Activated naive CD4-positive, alpha-beta T cell treated with anti-CD3 and anti-CD28 coated beads for 36 hours (primary cell): ENCODE measurements around the gene XPO4. TPM values are rescaled to one million over a fixed set of nuclear protein-coding genes. Genes with fewer than 3 reads are reported as not detected.

Experiments
- CTCF ChIA-PET: fragments of 350-600 bp; sonication (Branson Sonifier 250); formaldehyde crosslinking; loops from one replicate; lab custom pipeline; 2021; ENCODE audit warnings: antibody characterized with exemption; lab: Charles Lee
- DNase-seq: peaks from one replicate; pipeline ENCODE4 v3.0.0-alpha.2; 2020
- H3K27ac Mint-ChIP-seq: one replicate; pipeline ENCODE4 v1.8.0; 2021; ENCODE audit warnings: mild to moderate bottlenecking, mixed read lengths
- H3K27me3 Mint-ChIP-seq: one replicate; pipeline ENCODE4 v1.8.0; 2021; ENCODE audit warnings: low read depth, mixed read lengths
- H3K36me3 Mint-ChIP-seq: one replicate; pipeline ENCODE4 v1.8.0; 2021; ENCODE audit warnings: low read depth, mixed read lengths
- H3K4me1 Mint-ChIP-seq: one replicate; pipeline ENCODE4 v1.8.0; 2021; ENCODE audit warnings: low read depth, mixed read lengths
- H3K4me3 Mint-ChIP-seq: one replicate; pipeline ENCODE4 v1.8.0; 2021; ENCODE audit warnings: mild to moderate bottlenecking, moderate library complexity, mixed read lengths
- H3K9me3 Mint-ChIP-seq: one replicate; pipeline ENCODE4 v1.8.0; 2021; ENCODE audit warnings: mixed read lengths
- intact Hi-C: fragments of 100-400 bp; cut with micrococcal nuclease; formaldehyde crosslinking; loops from one replicate; pipeline ENCODE4 v1.15.1; 2023
- total RNA-seq, 2 experiments: library from RNA; stranded (reverse); gene quantifications; one replicate each; pipeline ENCODE4 v1.2.3, GENCODE V29; 2021

Gene XPO4
- total RNA-seq, 2 experiments from 2014 or later = 20.4 to 21.2 TPM

- H3K4me1 Mint-ChIP-seq = peaks cover 32% of the 10 kb centered on the region
- peaks cover 46% of the 10 kb centered on the region for H3K36me3 Mint-ChIP-seq
- H3K27me3 Mint-ChIP-seq = no peaks in the 10 kb centered on the region
- intact Hi-C loops = no loop called here
- CTCF ChIA-PET = no interaction called here
- no peaks in the 10 kb centered on the region for H3K9me3 Mint-ChIP-seq
- no peak overlapping the region for H3K27ac Mint-ChIP-seq
- no peak for DNase-seq
- no peak overlapping the region for H3K4me3 Mint-ChIP-seq
These were observed 102.7 kb downstream of the XPO4 start for GRCh38 chr13:20799726-20800416.

GRCh38 chr13:20798027-20798426 is 104.5 kb downstream of the XPO4 start:
- Mint-ChIP-seq H3K4me1 (peaks cover 26% of the 10 kb centered on the region), H3K27ac (no peak overlapping the region), H3K36me3 (peaks cover 58% of the 10 kb centered on the region), H3K4me3 (no peak overlapping the region), H3K9me3 (no peaks in the 10 kb centered on the region), H3K27me3 (no peaks in the 10 kb centered on the region)
- CTCF ChIA-PET = interaction anchor here (0.6 kb wide), 1 partner anchor 615 kb away, joined by 3 read pairs; no protein-coding TSS in a partner anchor
- DNase-seq = no peak
- intact Hi-C loops = no loop called here

GRCh38 chr13:20796791-20797508 is 105.6 kb downstream of the XPO4 start:
- Mint-ChIP-seq H3K4me3 (no peak overlapping the region), H3K27ac (no peak overlapping the region), H3K27me3 (no peaks in the 10 kb centered on the region), H3K9me3 (no peaks in the 10 kb centered on the region), H3K4me1 (peaks cover 25% of the 10 kb centered on the region), H3K36me3 (peaks cover 58% of the 10 kb centered on the region)
- intact Hi-C loops = no loop called here
- CTCF ChIA-PET = interaction anchor here (0.6 to 0.7 kb wide), 2 partner anchors 11 to 13 kb away, joined by 3 read pairs; no protein-coding TSS in a partner anchor
- no peak for DNase-seq

GRCh38 chr13:20789665-20790064 is 112.9 kb downstream of the XPO4 start:
- intact Hi-C loops = no loop called here

GRCh38 chr13:20788312-20788711 is 114.2 kb downstream of the XPO4 start:
- CTCF ChIA-PET = no interaction called here
- H3K27me3 Mint-ChIP-seq = no peaks in the 10 kb centered on the region
- no peaks in the 10 kb centered on the region for H3K9me3 Mint-ChIP-seq
- intact Hi-C loops = no loop called here
- no peak overlapping the region for H3K27ac Mint-ChIP-seq
- H3K4me1 Mint-ChIP-seq = no peaks in the 10 kb centered on the region
- DNase-seq = no peak
- peaks cover 34% of the 10 kb centered on the region for H3K36me3 Mint-ChIP-seq
- no peak overlapping the region for H3K4me3 Mint-ChIP-seq

More at GRCh38 chr13:20789665-20790064, 112.9 kb downstream of the XPO4 start:
- H3K27ac Mint-ChIP-seq = no peak overlapping the region
- no peaks in the 10 kb centered on the region for H3K27me3 Mint-ChIP-seq
- H3K9me3 Mint-ChIP-seq = no peaks in the 10 kb centered on the region
- no peaks in the 10 kb centered on the region for H3K4me1 Mint-ChIP-seq
- DNase-seq = no peak
- CTCF ChIA-PET = no interaction called here
- no peak overlapping the region for H3K4me3 Mint-ChIP-seq
- H3K36me3 Mint-ChIP-seq = peaks cover 36% of the 10 kb centered on the region

GRCh38 chr13:20787180-20787579 is 115.4 kb downstream of the XPO4 start:
- Mint-ChIP-seq H3K4me3 (no peak overlapping the region), H3K9me3 (no peaks in the 10 kb centered on the region), H3K27me3 (no peaks in the 10 kb centered on the region), H3K27ac (no peak overlapping the region), H3K36me3 (peaks cover 31% of the 10 kb centered on the region), H3K4me1 (peaks cover 8% of the 10 kb centered on the region)
- CTCF ChIA-PET = interaction anchor here (0.6 kb wide), 1 partner anchor 678 kb away, joined by 3 read pairs; no protein-coding TSS in a partner anchor
- DNase-seq = no peak
- intact Hi-C loops = no loop called here

- H3K4me3 Mint-ChIP-seq = no peak overlapping the region
- CTCF ChIA-PET = no interaction called here
- intact Hi-C loops = no loop called here
These were observed 120.3 kb downstream of the XPO4 start for GRCh38 chr13:20782116-20782708.

GRCh38 chr13:20780317-20780716 is 122.2 kb downstream of the XPO4 start:
- CTCF ChIA-PET = interaction anchor here (0.9 kb wide), 1 partner anchor 67 kb away, joined by 3 read pairs; no protein-coding TSS in a partner anchor
- Mint-ChIP-seq H3K4me3 (no peak overlapping the region), H3K4me1 (peaks cover 9% of the 10 kb centered on the region), H3K36me3 (peaks cover 21% of the 10 kb centered on the region), H3K27ac (no peak overlapping the region), H3K27me3 (no peaks in the 10 kb centered on the region), H3K9me3 (no peaks in the 10 kb centered on the region)
- DNase-seq = no peak
- intact Hi-C loops = no loop called here

More at GRCh38 chr13:20782116-20782708, 120.3 kb downstream of the XPO4 start:
- Mint-ChIP-seq H3K4me1 (peaks cover 9% of the 10 kb centered on the region), H3K36me3 (peaks cover 20% of the 10 kb centered on the region), H3K27me3 (no peaks in the 10 kb centered on the region), H3K27ac (no peak overlapping the region), H3K9me3 (no peaks in the 10 kb centered on the region)
- DNase-seq = no peak

- intact Hi-C loops = loop anchor here (10.0 kb wide), 2 partner anchors 295 to 695 kb away; no protein-coding TSS in a partner anchor
- Mint-ChIP-seq H3K4me3 (no peak overlapping the region), H3K27me3 (no peaks in the 10 kb centered on the region), H3K36me3 (peaks cover 21% of the 10 kb centered on the region), H3K9me3 (no peaks in the 10 kb centered on the region), H3K4me1 (peaks cover 15% of the 10 kb centered on the region), H3K27ac (no peak overlapping the region)
- CTCF ChIA-PET = interaction anchor here (0.6 to 1.2 kb wide), 4 partner anchors 55 to 438 kb away, joined by 3 to 4 read pairs (median 3); no protein-coding TSS in a partner anchor
- no peak for DNase-seq
These were observed 123.1 kb downstream of the XPO4 start for GRCh38 chr13:20779405-20779804.

GRCh38 chr13:20778311-20778710 is 124.2 kb downstream of the XPO4 start:
- H3K27ac Mint-ChIP-seq = no peak overlapping the region
- peaks cover 13% of the 10 kb centered on the region for H3K36me3 Mint-ChIP-seq
- H3K27me3 Mint-ChIP-seq = no peaks in the 10 kb centered on the region
- CTCF ChIA-PET = no interaction called here
- H3K4me3 Mint-ChIP-seq = no peak overlapping the region
- H3K9me3 Mint-ChIP-seq = no peaks in the 10 kb centered on the region
- DNase-seq = no peak
- intact Hi-C loops = loop anchor here (10.0 kb wide), 2 partner anchors 296 to 696 kb away; no protein-coding TSS in a partner anchor
- H3K4me1 Mint-ChIP-seq = peaks cover 18% of the 10 kb centered on the region

GRCh38 chr13:20776751-20777150 is 125.8 kb downstream of the XPO4 start:
- H3K4me1 Mint-ChIP-seq = peaks cover 16% of the 10 kb centered on the region
- H3K27ac Mint-ChIP-seq = no peak overlapping the region
- no peak for DNase-seq
- no peaks in the 10 kb centered on the region for H3K27me3 Mint-ChIP-seq
- intact Hi-C loops = loop anchor here (10.0 kb wide), 2 partner anchors 298 to 698 kb away; no protein-coding TSS in a partner anchor
- peaks cover 22% of the 10 kb centered on the region for H3K36me3 Mint-ChIP-seq
- H3K9me3 Mint-ChIP-seq = no peaks in the 10 kb centered on the region
- CTCF ChIA-PET = interaction anchor here (1.0 kb wide), 1 partner anchor 74 kb away, joined by 3 read pairs; no protein-coding TSS in a partner anchor
- H3K4me3 Mint-ChIP-seq = no peak overlapping the region

- Mint-ChIP-seq H3K27me3 (no peaks in the 10 kb centered on the region), H3K27ac (no peak overlapping the region), H3K4me1 (peaks cover 21% of the 10 kb centered on the region), H3K9me3 (no peaks in the 10 kb centered on the region), H3K36me3 (peaks cover 29% of the 10 kb centered on the region), H3K4me3 (no peak overlapping the region)
- DNase-seq = no peak
- CTCF ChIA-PET = no interaction called here
- intact Hi-C loops = loop anchor here (10.0 kb wide), 2 partner anchors 299 to 699 kb away; no protein-coding TSS in a partner anchor
These were observed 126.6 kb downstream of the XPO4 start for GRCh38 chr13:20775961-20776360.
